ENCODE measurements around the gene MYO1B.

MYO1B gene

DNA sequence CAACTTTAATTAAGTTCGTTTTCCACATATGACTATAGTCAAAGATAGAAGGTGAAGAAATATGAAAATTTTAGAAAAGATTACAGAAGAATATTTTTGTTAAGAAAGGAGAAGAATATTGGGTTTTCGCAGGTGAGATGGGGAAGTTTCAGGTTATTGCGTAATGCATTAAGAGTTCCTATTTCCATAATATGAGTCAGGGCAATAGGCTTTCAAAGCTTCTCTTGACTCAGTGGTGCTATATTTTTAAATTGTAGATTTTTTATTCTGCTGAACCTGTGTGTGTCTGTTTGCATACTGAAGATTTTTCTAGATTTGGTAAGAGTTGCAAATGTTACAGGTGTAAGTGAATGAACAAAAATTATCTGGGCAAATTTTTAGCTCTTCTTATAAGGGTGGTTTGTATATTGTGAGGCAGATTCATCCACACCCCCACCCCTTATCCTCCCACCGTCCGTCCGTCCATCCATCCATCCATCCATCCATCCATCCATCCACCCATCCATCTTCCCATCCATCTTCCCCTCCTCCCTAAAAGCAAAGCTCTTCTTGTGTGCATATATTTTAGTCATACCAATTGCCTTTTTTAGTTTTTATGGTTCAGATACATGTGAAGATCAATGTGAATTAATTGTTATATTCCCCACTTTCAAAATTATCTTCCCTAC, 69.6 kb downstream of the MYO1B start:
- no peaks in the 10 kb centered on the region for H3K27me3 ChIP-seq (ENCODE audit: low read depth, low read length)

DNA sequence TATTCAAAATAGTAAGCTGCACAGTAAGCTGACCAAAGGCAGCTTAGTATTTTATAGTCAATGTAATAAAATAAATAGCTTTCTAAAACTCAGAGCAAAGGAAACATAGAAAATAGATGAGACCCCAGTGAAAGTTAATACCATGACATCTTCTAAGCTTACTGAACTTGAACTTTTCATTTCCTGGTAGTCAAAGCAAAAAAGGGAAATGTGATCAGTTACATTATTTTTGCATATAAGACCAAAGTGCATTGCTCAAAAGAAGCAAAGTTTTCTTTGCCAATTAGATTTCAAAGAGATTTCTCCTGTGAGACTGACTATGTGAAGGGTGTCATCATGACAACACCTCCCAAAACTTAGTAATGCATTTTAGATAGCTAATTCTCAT, 70.2 kb downstream of the MYO1B start:
- H3K4me1 ChIP-seq (ENCODE audit: control insufficient read depth in 1 of 2, insufficient read depth in 2 of 2, low read length in 2 of 2): peaks cover 0 to 8% of the 10 kb centered on the region in 2 donors
- H3K4me3 ChIP-seq (ENCODE audit: low read depth in 1 of 2, low read length in 2 of 2): no peak overlapping the region
- no peak overlapping the region for H3K27ac ChIP-seq (ENCODE audit: low read length)
- H3K27me3 ChIP-seq (ENCODE audit: low read depth, low read length): no peaks in the 10 kb centered on the region
- no peaks in the 10 kb centered on the region for H3K9me3 ChIP-seq (ENCODE audit: control insufficient read depth in 1 of 2, low read length in 2 of 2)
- no peaks in the 10 kb centered on the region for H3K36me3 ChIP-seq (ENCODE audit: control insufficient read depth in 1 of 2, insufficient read depth in 2 of 2, low read length in 2 of 2)

More for the DNA sequence above, 69.6 kb downstream of the MYO1B start:
- Histone ChIP-seq H3K36me3 (ENCODE audit: control insufficient read depth in 1 of 2, insufficient read depth in 2 of 2, low read length in 2 of 2) (no peaks in the 10 kb centered on the region), H3K9me3 (ENCODE audit: control insufficient read depth in 1 of 2, low read length in 2 of 2) (no peaks in the 10 kb centered on the region), H3K4me3 (ENCODE audit: low read depth in 1 of 2, low read length in 2 of 2) (no peak overlapping the region), H3K4me1 (ENCODE audit: control insufficient read depth in 1 of 2, insufficient read depth in 2 of 2, low read length in 2 of 2) (peaks cover 0 to 8% of the 10 kb centered on the region in 2 donors), H3K27ac (ENCODE audit: low read length) (no peak overlapping the region)

DNA sequence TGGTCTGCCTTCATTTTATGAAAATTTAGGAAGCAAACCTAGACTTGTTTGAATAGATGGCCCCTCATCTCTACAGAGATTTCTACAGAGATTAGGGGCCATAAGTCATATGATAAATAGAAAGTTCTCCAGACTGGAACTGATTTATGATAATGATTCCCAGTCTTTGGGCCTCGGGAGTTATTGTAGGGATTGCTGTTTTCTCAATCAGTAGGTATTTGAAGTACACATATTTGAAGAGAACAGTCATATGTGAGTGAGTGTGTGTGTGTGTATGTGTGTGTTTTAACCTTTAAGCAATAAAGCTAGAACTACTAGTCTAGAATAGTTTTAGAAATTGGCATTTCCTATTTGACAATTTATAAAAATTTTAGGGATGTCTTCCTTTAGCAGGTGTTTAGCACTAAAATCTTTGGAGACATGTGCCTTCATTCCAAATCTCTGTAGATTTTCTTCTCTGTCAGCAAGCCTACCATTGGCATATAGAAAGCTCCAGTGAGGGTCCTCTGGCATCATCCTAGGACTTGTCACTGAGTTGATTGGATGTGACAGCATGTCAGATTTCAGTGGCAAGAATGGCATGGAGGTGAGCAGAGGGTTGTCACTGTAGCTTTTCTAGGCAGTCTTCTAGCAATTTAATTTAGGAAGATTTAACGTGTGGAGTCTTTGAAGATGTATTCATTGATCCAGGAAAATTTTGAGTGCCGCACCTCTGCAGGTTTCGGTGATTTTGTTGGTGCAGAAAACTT, 71.2 kb downstream of the MYO1B start:
- H3K4me1 ChIP-seq (ENCODE audit: control insufficient read depth in 1 of 2, insufficient read depth in 2 of 2, low read length in 2 of 2): peaks cover 0 to 8% of the 10 kb centered on the region in 2 donors
- H3K27me3 ChIP-seq (ENCODE audit: low read depth, low read length): no peaks in the 10 kb centered on the region
- H3K36me3 ChIP-seq (ENCODE audit: control insufficient read depth in 1 of 2, insufficient read depth in 2 of 2, low read length in 2 of 2): no peaks in the 10 kb centered on the region
- H3K9me3 ChIP-seq (ENCODE audit: control insufficient read depth in 1 of 2, low read length in 2 of 2): no peaks in the 10 kb centered on the region
- no peak overlapping the region for H3K4me3 ChIP-seq (ENCODE audit: low read depth in 1 of 2, low read length in 2 of 2)
- no peak overlapping the region for H3K27ac ChIP-seq (ENCODE audit: low read length)

- peak overlapping the region; percentile 67 for H3K27ac ChIP-seq (ENCODE audit: low read length)
- peaks cover 5 to 8% of the 10 kb centered on the region in 2 donors for H3K4me1 ChIP-seq (ENCODE audit: control insufficient read depth in 1 of 2, insufficient read depth in 2 of 2, low read length in 2 of 2)
- no peak overlapping the region for H3K4me3 ChIP-seq (ENCODE audit: low read depth in 1 of 2, low read length in 2 of 2)
- H3K36me3 ChIP-seq (ENCODE audit: control insufficient read depth in 1 of 2, insufficient read depth in 2 of 2, low read length in 2 of 2): no peaks in the 10 kb centered on the region
- H3K27me3 ChIP-seq (ENCODE audit: low read depth, low read length): no peaks in the 10 kb centered on the region
- H3K9me3 ChIP-seq (ENCODE audit: control insufficient read depth in 1 of 2, low read length in 2 of 2): no peaks in the 10 kb centered on the region
Measured at GRCh38 chr2:191318037-191318728, 73.0 kb downstream of the MYO1B start.

GRCh38 chr2:191318729-191319078, 73.5 kb downstream of the MYO1B start:
- no peaks in the 10 kb centered on the region for H3K9me3 ChIP-seq (ENCODE audit: control insufficient read depth in 1 of 2, low read length in 2 of 2)
- H3K27ac ChIP-seq (ENCODE audit: low read length): peak overlapping the region; percentile 67
- no peaks in the 10 kb centered on the region for H3K27me3 ChIP-seq (ENCODE audit: low read depth, low read length)
- no peak overlapping the region for H3K4me3 ChIP-seq (ENCODE audit: low read depth in 1 of 2, low read length in 2 of 2)
- H3K4me1 ChIP-seq (ENCODE audit: control insufficient read depth in 1 of 2, insufficient read depth in 2 of 2, low read length in 2 of 2): peaks cover 5 to 8% of the 10 kb centered on the region in 2 donors
- no peaks in the 10 kb centered on the region for H3K36me3 ChIP-seq (ENCODE audit: control insufficient read depth in 1 of 2, insufficient read depth in 2 of 2, low read length in 2 of 2)

GRCh38 chr2:191319186-191319585, 74.0 kb downstream of the MYO1B start:
- Histone ChIP-seq H3K4me3 (ENCODE audit: low read depth in 1 of 2, low read length in 2 of 2) (no peak overlapping the region), H3K4me1 (ENCODE audit: control insufficient read depth in 1 of 2, insufficient read depth in 2 of 2, low read length in 2 of 2) (peaks cover 5 to 8% of the 10 kb centered on the region in 2 donors), H3K36me3 (ENCODE audit: control insufficient read depth in 1 of 2, insufficient read depth in 2 of 2, low read length in 2 of 2) (no peaks in the 10 kb centered on the region), H3K27ac (ENCODE audit: low read length) (peak overlapping the region; percentile 67), H3K9me3 (ENCODE audit: control insufficient read depth in 1 of 2, low read length in 2 of 2) (no peaks in the 10 kb centered on the region), H3K27me3 (ENCODE audit: low read depth, low read length) (no peaks in the 10 kb centered on the region)

DNA sequence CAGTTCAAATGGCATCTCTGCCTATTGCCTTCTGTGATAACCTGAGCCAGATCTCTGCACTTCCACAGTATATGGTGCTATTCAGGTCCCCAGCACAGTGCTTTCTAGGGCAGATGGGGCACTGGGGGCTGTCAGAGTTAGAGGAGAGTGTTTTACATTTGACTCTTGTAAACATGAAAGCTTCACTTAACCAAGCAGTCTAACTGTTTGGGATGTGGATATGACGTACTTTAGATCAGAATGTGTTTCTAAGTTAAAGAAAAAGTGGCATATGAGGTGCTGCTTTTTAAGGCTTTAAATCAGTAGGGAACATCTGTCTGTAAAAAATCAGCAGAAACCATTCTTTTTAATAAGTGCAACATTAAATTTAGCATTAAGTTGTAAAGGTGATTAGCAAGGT, 75.7 kb downstream of the MYO1B start:
- Histone ChIP-seq H3K9me3 (ENCODE audit: control insufficient read depth in 1 of 2, low read length in 2 of 2) (no peaks in the 10 kb centered on the region), H3K4me3 (ENCODE audit: low read depth in 1 of 2, low read length in 2 of 2) (no peak overlapping the region), H3K36me3 (ENCODE audit: control insufficient read depth in 1 of 2, insufficient read depth in 2 of 2, low read length in 2 of 2) (no peaks in the 10 kb centered on the region), H3K27ac (ENCODE audit: low read length) (no peak overlapping the region), H3K4me1 (ENCODE audit: control insufficient read depth in 1 of 2, insufficient read depth in 2 of 2, low read length in 2 of 2) (peaks cover 5 to 8% of the 10 kb centered on the region in 2 donors), H3K27me3 (ENCODE audit: low read depth, low read length) (no peaks in the 10 kb centered on the region)

GRCh38 chr2:191321861-191322662, 76.9 kb downstream of the MYO1B start:
- H3K9me3 ChIP-seq (ENCODE audit: control insufficient read depth in 1 of 2, low read length in 2 of 2): no peaks in the 10 kb centered on the region
- H3K36me3 ChIP-seq (ENCODE audit: control insufficient read depth in 1 of 2, insufficient read depth in 2 of 2, low read length in 2 of 2): no peaks in the 10 kb centered on the region
- H3K27me3 ChIP-seq (ENCODE audit: low read depth, low read length): no peaks in the 10 kb centered on the region
- H3K4me1 ChIP-seq (ENCODE audit: control insufficient read depth in 1 of 2, insufficient read depth in 2 of 2, low read length in 2 of 2): peaks cover 5 to 8% of the 10 kb centered on the region in 2 donors
- H3K4me3 ChIP-seq (ENCODE audit: low read depth in 1 of 2, low read length in 2 of 2): no peak overlapping the region
- no peak overlapping the region for H3K27ac ChIP-seq (ENCODE audit: low read length)

- H3K9me3 ChIP-seq (ENCODE audit: control insufficient read depth in 1 of 2, low read length in 2 of 2): no peaks in the 10 kb centered on the region
- H3K36me3 ChIP-seq (ENCODE audit: control insufficient read depth in 1 of 2, insufficient read depth in 2 of 2, low read length in 2 of 2): no peaks in the 10 kb centered on the region
- no peaks in the 10 kb centered on the region for H3K27me3 ChIP-seq (ENCODE audit: low read depth, low read length)
- no peak overlapping the region for H3K27ac ChIP-seq (ENCODE audit: low read length)
- H3K4me3 ChIP-seq (ENCODE audit: low read depth in 1 of 2, low read length in 2 of 2): no peak overlapping the region
- H3K4me1 ChIP-seq (ENCODE audit: control insufficient read depth in 1 of 2, insufficient read depth in 2 of 2, low read length in 2 of 2): peaks cover 5 to 8% of the 10 kb centered on the region in 2 donors
Measured at GRCh38 chr2:191322828-191323506, 77.8 kb downstream of the MYO1B start.

GRCh38 chr2:191325651-191326365, 80.6 kb downstream of the MYO1B start:
- H3K4me3 ChIP-seq (ENCODE audit: low read depth in 1 of 2, low read length in 2 of 2): no peak overlapping the region
- no peaks in the 10 kb centered on the region for H3K27me3 ChIP-seq (ENCODE audit: low read depth, low read length)
- no peaks in the 10 kb centered on the region for H3K9me3 ChIP-seq (ENCODE audit: control insufficient read depth in 1 of 2, low read length in 2 of 2)
- H3K27ac ChIP-seq (ENCODE audit: low read length): no peak overlapping the region
- peaks cover 0 to 5% of the 10 kb centered on the region in 2 donors for H3K4me1 ChIP-seq (ENCODE audit: control insufficient read depth in 1 of 2, insufficient read depth in 2 of 2, low read length in 2 of 2)
- H3K36me3 ChIP-seq (ENCODE audit: control insufficient read depth in 1 of 2, insufficient read depth in 2 of 2, low read length in 2 of 2): no peaks in the 10 kb centered on the region

Data from muscle layer of duodenum (tissue), 2 donors.